ENCODE results near the gene RNF225. TPM values are rescaled to one million over a fixed set of nuclear protein-coding genes. Genes with fewer than 3 reads are reported as not detected.

Gene RNF225
- total and polyA plus RNA-seq, 2 of the 13 experiments (the other 11 are each of a cell fraction or from before 2014, with no cell fraction given) = not detected

DNA sequence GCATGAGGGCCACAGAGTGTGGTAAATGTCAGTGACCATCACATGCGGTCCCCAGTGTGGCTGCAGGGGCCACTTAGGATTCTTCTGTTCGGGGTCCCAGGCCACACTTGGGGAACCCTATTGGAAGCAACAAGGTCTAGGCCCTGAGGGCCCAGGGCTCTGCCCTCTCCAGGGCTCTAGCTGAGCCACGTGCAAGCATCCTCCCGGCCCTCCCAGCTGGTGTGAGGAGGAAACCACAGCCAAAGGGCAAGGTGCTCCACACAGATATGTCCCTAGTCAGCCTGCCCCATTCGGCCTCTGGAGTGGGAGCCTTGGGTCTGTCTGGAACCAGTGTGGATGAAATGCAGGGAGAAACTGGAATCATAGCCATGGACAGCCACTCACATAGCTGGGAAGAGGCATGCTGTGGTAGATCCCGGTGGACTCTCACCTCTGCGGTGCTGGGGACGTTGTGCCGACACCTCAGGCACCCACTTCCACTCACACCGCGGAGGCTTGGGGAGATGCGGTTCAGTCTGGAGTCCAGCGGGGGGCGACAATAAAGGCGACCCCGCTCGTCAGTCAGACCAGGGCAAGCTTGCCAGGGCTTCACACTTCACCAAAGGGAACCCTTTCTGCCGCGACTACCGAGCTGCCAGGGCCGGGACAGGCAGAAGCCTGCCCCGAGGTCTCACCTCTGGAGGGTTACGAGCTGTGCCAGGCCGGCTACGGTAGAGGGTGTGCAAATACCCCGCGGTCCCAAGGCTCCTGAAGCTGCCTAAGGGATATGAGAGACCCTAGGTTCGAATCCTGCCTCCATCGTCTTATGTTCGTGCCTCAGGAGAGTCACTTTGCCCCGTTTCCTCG is 28.6 kb upstream of the RNF225 start:
- H3K27ac ChIP-seq (ENCODE audit: extremely low read length, insufficient read depth, low read length) = no peak overlapping the region
- H3K4me2 ChIP-seq (ENCODE audit: low read depth, low read length) = no peak overlapping the region
- H3K27me3 ChIP-seq (ENCODE audit: control insufficient read depth in 1 of 2, insufficient read depth in 2 of 2, low read length in 2 of 2) = no peaks in the 10 kb centered on the region
- ATAC-seq (no peak), DNase-seq (ENCODE audit: low spot score) (no peak), FAIRE-seq (no peak)
- ChIA-PET CTCF (ENCODE audit: low intra/inter-chr PET ratio, low total read pairs) (no interaction called here), POLR2A (no interaction called here)
- 81% methylated on average over 19 of the region's 32 CpGs for WGBS (ENCODE audit: low lambda C conversion rate)
- H3K79me2 ChIP-seq (ENCODE audit: insufficient read depth, low read length) = no peaks in the 10 kb centered on the region
- in situ Hi-C loops (cut with HindIII; ENCODE audit: extremely low pct_ligation_motif_present, low pct_unique_long_range_greater_than_20kb) (no loop called here), intact Hi-C loops (cut with micrococcal nuclease; ENCODE audit: unreplicated experiment) (no loop called here)
- BruUV-seq (replicated peaks) = no TSS peak
- no peak overlapping the region for H3K9ac ChIP-seq (ENCODE audit: insufficient read depth, low read depth, low read length)
- no peak overlapping the region for H3K4me3 ChIP-seq (replicated peaks in 1 of 3; ENCODE audit: insufficient read depth in 1 of 3, low read depth in 2 of 3, low read length in 3 of 3)
- H3K36me3 ChIP-seq (replicated peaks in 1 of 2; ENCODE audit: control insufficient read depth in 1 of 2, insufficient read depth in 2 of 2, low read length in 2 of 2) = no peaks in the 10 kb centered on the region
- TF ChIP-seq, protein P1, sequence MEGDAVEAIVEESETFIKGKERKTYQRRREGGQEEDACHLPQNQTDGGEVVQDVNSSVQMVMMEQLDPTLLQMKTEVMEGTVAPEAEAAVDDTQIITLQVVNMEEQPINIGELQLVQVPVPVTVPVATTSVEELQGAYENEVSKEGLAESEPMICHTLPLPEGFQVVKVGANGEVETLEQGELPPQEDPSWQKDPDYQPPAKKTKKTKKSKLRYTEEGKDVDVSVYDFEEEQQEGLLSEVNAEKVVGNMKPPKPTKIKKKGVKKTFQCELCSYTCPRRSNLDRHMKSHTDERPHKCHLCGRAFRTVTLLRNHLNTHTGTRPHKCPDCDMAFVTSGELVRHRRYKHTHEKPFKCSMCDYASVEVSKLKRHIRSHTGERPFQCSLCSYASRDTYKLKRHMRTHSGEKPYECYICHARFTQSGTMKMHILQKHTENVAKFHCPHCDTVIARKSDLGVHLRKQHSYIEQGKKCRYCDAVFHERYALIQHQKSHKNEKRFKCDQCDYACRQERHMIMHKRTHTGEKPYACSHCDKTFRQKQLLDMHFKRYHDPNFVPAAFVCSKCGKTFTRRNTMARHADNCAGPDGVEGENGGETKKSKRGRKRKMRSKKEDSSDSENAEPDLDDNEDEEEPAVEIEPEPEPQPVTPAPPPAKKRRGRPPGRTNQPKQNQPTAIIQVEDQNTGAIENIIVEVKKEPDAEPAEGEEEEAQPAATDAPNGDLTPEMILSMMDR (CRISPR knock-in tag; IDR thresholded peaks at IDR 0.05) = peak; percentile 35
- TF ChIP-seq ZBTB38 (CRISPR knock-in tag; IDR thresholded peaks at IDR 0.05) (peak; percentile 86), KDM1A (CRISPR knock-in tag; IDR thresholded peaks at IDR 0.05) (no peak), SETDB1 (CRISPR knock-in tag; IDR thresholded peaks at IDR 0.05; ENCODE audit: borderline replicate concordance) (no peak)
- TF ChIP-seq, protein P2, sequence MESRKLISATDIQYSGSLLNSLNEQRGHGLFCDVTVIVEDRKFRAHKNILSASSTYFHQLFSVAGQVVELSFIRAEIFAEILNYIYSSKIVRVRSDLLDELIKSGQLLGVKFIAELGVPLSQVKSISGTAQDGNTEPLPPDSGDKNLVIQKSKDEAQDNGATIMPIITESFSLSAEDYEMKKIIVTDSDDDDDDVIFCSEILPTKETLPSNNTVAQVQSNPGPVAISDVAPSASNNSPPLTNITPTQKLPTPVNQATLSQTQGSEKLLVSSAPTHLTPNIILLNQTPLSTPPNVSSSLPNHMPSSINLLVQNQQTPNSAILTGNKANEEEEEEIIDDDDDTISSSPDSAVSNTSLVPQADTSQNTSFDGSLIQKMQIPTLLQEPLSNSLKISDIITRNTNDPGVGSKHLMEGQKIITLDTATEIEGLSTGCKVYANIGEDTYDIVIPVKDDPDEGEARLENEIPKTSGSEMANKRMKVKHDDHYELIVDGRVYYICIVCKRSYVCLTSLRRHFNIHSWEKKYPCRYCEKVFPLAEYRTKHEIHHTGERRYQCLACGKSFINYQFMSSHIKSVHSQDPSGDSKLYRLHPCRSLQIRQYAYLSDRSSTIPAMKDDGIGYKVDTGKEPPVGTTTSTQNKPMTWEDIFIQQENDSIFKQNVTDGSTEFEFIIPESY (CRISPR knock-in tag; IDR thresholded peaks at IDR 0.05) = peak; percentile 81; the same call in 1 of the 2 replicates
- H4K20me1 ChIP-seq (ENCODE audit: insufficient read depth, low read length) = no peaks in the 10 kb centered on the region
- H2AFZ ChIP-seq (ENCODE audit: low read length) = no peak overlapping the region
- H3K4me1 ChIP-seq (ENCODE audit: insufficient read depth, low read length) = 0 out of 2 replicates have a peak, but pooled peaks cover under 1% of the 10 kb centered on the region
- no peaks in the 10 kb centered on the region for H3K9me3 ChIP-seq (ENCODE audit: low read length)
